ENCODE results near the gene PLXNA4.
A peak's percentile ranks its signal among the peaks of the same experiment; 100 is the strongest.

The PLXNA4 gene

DNA sequence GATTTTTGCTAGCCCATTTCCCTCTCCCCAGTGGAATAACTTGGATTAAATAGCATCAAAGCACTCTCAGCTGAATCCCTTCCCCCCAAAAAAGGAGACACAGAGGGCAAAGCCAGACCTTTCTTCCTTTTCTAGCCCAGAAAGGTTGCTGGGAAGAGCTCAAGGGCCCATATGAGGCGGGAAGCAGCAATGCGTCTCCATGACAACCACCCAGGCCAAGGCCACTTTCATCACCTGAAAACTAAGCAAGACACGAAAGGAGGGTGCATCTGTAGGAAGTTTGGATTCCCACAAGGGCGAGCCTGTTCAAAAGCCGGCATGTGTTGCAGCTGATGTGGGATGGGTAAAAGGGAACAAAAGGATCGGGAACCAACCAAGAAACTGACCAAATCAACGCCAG is 229.1 kb downstream of the PLXNA4 start:
- no peak for DNase-seq

DNA sequence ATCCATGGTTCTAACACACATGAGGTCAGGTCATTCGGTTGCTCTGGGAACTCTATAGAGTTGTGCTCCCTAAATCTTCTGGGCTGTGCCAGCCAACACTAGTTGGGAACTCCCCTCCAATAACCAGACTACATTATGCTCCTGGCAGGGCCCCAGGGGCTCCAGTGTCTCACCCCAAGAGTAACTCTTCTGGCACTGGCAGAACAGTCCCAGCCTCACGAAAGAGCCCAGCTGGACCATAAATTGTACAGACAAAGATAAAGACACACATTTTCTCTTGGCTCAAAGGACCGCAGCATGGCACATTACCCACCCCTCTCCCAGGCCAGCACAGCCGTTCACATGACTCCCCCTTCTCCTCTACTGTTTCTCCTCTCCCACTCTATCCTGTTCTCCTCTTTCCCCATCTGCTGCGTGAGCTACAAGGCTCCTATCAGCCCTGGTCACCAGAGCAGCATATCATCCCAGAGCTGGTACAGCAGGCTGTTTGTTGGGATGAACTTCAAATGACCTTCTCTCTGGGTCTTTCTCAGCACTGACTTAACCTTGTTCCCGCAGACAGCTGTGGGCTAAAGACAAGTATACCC is 230.6 kb downstream of the PLXNA4 start:
- DNase-seq: no peak

DNA sequence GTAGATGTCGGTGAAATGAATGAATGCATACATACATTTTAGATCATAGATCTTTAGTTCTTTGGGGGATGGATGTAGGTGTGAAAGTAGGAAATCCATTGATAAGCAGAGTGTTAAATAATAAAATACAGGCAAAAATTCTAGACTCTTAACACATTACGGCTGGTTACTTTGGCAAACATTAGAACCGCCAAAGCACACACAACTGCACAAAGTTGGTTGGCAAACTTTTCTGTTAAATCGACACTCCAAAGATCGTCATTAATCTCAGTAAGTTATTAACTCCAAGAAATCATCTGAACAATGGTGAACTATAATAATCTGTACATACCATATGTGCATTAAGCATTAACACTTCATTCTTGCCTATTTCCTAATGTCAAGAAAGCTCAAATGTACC is 231.2 kb downstream of the PLXNA4 start:
- no peak for DNase-seq

DNA sequence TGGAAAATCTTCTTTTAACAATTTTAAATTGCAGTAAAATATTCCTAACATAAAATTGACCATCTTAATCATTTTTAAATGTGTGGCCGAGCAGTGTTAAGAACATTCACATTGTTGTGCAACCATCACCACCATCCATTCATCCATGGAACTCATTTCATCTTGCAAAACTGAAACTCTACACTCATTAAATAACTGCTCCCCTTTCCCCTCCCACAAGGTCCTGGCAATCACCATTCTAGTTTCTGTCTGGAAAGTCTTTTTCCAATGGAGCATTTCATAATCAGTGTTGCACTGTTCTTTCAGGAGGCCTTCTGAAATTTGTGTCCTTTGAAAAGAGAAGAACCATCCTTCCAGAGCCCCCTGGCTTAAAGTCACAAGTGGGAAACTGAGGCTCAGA is 233.1 kb downstream of the PLXNA4 start:
- no peak for DNase-seq

DNA sequence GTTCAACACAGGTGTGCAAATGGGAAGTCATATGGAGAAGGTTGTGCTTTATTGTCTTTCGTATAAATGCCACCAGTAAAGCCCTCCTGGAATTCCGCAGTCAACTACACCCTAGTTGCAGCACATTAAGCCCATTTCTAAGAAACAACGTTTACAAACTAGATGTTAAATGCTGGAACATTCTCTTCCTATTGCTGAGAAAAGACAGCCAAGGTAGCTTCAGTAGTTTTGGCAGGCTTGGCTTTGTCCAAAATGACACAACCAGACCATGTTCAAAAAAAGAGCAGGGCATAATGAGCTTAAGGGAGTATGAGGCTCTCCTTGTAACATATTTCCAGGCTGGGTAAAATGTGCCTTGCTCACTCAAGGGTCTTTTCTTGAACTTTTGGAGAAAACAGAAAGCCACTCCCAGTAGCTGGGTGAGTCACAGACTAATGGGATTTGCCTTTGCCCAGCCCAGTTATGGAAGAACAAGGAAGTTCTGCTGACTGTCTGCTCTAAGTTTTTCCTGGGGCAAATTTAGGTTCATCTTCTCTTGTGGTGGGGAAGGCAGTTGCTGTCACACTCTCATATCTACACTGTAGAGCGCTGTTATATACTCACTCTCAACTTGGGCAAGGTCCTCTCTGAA is 238.7 kb downstream of the PLXNA4 start:
- DNase-seq: no peak

DNA sequence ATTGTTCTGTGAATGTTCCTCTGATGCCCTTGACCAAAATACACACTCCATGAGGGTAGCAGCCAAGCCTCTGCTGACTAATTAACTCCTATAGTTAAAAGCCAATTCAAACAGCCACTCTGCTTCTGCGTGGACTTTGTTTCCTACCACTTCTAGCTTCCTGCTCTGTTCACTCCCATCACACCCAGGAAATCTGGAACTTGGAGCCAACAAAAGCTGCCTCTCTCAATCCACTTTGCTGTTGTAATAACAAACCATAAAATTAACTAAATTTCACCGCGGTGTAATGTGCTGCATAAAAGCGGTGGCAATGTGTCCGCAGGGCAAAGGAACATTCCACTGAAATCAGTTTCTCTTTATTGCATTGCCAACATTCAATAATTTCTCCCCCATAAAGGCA is 239.5 kb downstream of the PLXNA4 start:
- DNase-seq: no peak

DNA sequence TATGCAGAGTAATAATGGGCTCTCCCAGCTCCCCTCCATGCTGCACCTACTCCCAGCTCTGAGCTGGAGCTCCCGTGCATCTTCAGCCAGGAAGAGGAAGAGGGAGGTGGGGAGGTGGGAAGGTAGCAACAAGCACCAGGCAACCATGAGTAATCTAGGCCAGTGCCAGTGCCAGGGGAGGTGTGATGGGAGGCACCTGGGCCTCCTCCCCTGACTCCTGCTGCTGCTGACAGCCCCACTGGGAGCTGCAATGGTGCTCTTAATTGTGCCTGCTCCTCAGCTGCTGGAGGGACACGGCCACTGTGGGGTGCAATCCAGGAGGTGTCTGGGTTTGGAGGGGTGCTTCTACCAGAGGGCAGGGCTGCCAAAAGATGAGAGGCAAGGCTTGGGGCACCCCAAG is 243.0 kb downstream of the PLXNA4 start:
- DNase-seq: no peak

DNA sequence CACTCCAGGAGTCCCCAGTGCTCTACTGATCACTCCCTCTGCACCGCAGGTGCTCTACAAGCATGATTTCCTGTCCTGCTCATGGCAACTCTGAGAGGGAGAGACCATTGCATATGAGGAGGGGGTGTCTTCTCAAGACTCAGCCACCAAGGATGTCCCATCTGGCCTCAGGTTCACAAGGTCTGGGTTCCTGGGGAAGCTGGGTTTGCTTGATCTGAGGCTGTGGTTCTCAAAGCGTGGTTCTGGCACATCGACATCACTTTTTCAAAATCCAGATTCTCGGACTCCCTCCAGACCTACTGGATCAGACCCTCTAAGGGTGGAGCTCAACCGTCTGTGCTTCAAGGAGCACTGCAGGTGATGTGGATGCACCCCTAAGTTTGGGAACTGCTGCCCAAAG is 247.5 kb downstream of the PLXNA4 start:
- DNase-seq: no peak

DNA sequence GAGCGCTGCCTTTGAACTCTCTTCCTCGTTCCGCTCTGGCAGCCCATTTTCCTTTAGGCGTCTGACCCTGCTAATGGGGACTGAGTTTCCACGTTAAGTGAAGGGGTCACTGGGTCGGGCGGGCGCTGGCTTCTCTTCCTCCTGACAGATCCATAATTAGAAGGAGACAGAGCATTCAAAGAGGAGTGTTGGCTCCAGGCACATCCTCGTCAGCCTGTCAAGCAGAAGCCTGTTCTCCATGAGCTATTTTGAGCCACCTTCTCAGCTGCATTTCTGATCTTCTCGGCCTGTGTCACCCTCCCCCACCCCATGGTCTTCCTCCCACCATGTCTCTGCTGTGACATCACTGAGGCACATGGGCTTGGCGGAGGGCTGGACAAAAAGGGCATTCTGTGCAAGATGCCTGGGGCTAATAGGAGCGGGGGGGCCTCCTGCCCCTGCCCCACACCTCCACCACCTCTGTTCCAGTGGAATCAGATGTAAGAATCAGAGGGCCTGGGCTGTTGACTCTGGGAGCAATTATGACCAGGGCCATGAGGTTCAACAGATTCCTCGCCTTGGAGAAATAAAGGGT is 248.1 kb downstream of the PLXNA4 start:
- no peak for DNase-seq

DNA sequence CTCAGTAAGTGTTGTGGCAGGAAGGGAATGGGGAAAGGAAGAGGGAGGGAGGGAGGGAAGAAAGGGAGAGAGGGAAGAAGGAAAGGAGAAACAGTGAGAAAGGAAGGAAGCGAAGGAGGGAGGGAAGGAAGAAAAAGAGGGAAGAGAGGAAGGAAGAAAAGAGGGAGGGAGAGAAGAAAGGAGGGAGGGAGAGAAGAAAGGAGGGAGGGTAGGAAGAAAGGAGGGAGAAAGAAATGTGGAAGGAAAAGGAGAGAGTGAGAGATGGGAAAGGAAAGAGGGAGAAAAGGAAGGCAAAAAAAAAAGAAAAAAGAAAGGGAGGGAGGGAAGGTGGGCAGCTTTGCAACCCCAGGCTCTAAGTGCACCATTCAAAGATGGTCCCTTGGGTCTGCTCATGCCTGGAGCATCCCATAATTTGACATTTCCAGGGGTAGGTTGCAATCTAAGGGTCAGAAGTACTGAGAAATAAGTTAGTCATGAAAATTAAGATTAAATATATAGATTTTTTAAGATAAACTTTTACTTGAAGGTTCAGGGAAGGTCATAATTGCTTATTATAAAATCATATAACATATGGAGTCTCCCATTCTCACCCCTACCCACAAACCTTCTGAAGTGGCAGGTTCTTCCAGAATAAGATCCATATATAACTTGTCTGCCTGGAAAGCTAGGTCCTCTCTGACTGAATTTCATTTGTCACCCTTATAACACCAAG is 249.2 kb downstream of the PLXNA4 start:
- DNase-seq: no peak

DNA sequence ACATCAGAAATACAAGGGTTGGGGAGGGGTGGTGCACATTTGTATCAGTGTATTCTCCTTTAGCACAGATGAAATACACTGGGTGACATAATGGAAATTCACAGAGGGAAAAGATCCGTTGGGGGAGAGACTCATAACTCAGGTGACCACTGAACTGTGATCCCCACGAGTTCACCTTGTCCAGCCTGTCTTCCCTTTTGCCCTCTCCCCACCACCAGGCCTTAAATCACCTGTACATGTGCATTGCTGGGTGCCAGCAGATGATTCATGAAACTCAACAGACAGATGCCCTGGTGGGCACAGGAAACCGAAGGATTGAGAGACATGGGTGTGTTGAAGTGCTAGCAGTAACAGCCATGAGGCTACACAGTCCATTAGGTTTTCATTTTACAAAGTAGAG is 253.3 kb downstream of the PLXNA4 start:
- no peak for DNase-seq

DNA sequence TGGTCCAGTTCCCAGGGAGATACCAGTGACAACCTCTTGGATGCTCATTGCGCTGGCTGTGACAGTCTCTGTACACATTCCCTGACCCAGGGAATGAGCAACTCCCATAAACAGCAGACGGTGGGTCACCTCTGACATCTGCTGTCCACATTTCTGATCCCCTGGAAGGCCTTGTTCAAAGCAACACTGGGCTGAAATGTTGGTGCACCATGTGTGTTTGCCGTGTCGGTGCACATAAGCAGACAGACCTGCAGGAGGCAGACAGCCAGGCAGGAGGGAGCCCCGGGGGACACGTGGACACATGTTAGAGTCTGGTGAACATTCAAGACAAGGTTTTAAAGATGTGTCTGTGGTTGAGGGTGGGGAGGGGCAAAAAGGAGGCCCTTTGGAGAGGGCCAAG is 254.9 kb downstream of the PLXNA4 start:
- no peak for DNase-seq

DNA sequence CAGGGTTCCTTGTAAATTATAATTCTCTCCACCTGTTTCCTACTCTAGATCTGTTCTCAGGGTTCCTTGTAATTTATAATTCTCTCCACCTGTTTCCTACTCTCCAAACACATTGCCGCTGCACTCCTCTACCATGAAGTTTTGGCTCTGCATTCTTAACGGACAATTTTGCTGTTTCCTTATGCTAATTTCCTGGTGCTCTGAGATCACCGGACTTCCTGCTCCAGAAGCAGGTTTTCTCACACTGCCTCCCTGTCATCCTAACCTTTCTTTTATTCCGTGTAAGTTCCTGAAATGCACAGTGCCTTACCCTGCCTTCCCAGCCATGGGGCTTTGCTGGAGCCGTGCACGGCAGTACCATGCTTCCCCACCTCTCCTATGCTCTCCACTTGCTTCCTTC is 256.8 kb downstream of the PLXNA4 start:
- no peak for DNase-seq

DNA sequence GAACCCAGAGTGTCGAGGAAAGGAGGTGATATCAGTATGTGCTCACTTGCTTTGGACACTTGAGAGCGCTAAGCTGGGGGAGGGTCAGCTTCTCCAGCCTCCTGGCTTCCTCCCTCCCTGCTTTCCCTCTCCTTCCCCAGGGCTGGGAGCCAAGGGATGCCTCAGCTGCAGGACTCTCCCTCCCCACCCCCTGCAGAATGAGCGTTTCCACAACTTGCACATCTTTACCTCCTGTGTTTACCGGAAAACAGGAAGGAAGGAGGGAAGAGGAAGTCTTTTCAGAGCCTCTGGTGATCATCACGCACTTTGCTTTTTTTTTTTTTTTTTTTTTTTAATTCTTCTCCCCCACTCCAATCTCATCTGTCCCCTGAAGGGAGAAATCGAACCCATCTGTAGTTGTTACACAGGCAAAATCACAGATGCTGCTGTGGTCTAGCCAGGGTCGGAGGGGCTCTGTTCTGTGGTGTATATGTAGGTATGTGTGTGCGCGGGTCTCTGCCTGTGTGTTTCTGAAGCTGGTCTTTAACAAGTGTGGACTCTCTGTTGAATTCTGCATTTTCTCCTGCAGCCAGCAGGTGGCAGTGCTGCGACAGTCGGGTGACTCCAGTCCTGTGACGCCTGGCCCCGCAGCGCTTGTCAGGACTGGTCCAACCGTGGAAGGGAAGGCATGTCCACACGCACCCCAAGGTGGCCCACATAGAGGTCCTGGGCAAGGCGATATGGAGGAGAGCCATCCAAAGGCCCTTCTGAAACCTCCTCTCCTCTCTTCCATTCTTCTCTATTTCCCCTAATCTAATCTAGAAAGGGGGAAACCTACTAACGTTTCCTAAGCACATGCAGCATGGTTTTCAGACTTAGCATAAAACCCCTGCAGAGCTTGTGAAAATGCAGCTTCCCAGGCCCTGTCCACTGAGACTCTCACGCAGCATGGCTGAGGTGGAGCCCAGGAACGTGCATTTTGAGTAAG is 257.6 kb downstream of the PLXNA4 start:
- DNase-seq: peak; percentile 60

DNA sequence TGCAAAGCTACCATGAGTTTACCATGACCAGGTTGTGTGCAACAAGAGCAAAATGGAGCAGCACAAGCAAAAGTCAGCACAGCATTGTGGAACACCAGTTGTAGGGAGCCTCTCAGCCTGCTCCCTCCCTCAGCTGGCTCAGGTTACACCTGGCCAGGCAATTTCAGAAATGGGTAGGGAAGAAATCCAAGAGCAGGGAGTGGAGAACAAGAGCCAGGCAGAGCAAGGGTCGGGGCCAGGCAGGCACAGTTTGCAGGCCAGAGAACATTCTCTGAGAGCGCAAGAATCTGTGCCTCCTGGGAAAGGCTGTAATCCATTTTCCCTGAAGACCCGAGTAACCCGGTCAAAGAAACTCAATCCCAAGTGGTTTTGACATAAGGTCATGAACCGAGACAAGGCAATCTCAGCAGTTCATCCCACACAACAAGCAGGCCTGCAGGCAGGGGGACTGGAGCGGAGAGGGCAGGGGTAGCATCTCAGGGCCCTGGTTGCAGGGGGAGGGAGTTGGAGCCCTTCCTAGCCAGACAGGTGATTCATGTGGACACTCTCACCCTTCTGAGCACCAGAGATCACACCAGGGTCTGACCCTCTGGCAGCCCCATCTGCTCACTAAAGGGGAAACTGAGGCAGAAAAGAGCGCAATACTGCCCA is 258.4 kb downstream of the PLXNA4 start:
- no peak for DNase-seq

DNA sequence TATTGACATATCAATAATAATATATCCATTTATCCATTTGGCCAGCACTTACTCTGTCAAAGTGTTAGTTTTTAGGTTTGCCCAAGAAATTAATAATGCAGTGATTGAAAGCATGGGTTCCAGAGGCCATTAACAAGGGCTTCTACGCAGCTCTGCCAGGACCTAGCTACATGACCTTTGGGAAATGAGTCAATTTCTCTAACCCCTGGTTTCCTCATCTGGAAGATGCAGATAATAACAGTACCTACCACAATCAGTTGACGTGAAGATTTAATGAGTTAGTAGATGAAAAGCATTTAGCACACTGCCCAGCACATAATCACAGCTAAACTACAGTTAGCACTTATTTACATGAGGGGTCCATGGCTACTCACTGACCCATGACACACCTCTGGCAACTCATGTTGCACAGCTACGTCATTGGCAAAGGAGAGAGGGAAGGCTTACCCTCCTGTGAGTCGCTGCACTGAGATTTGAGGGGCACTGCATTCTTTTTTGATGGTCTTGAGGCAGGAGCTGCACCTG is 263.7 kb downstream of the PLXNA4 start:
- DNase-seq: no peak

DNA sequence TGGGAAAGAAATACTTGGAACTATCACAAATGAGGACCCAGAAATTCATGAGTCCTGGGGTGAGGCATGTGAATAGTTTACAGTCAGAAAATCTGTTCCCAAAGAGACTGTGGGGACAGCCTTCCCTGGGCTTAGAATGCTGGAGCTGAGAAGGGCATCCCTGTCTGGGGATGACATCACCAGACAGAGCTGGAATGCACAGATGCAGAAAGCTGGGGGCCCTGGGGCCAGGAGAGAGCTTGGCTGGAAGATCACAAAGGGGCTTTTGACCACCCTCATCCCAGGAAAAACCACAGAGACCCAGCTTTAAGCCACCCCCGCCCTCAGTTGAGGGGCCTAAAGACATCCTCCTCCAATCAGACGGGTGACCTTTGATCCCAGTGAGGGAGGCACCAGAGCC is 264.5 kb downstream of the PLXNA4 start:
- DNase-seq: no peak

DNA sequence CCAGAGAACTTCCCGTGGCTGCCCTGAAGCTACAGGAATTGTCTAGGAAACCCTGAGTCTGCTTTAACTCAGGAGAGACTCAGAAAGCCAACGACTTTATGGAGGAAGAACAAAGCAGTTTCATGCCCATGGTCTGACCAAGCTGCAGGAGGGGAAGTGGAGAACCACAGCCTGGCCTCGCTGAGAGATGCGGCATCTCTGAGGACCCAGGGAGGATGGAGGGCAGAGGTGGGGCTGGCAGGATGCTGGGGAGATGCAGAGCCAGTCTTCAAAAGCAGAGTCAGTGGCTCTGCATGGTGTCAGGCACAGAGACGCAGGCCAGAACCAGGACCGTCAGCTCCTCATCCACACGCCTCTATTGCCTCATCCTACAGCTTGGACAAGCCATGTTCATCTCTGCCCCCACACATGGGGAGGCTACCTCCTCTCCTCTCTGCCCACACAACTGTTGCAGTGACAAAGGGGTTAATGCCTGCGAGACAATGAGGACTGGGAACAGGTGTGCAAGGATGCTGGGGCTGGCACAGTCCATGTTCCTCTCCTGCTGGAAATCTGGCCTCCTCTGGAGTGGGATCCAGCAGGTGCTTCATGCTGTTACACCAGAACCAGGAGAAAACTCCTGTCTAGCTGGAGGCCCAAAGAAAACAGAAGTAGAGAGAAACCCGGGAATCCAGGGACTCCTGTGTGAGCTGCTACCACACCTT is 267.0 kb downstream of the PLXNA4 start:
- DNase-seq: no peak

DNA sequence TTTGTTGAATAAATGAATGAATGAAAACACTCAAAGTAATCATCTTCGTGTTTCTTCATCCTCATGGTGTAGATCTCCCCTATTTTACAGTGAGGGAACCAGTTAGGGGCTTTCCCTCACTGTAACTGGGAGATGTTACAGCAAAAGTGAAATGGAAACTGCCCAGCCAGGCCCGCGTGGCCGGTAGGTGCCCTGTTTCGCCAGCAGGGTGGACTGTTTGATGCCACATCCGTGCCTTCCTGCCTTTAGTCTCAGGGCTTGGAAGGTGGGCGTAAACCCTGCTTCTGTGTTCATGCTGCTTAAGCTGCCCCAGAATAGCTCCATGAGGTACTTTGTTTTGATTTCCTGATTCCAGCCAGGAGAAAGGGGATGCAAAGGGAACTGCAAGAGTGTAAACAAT is 268.8 kb downstream of the PLXNA4 start:
- DNase-seq: no peak

DNA sequence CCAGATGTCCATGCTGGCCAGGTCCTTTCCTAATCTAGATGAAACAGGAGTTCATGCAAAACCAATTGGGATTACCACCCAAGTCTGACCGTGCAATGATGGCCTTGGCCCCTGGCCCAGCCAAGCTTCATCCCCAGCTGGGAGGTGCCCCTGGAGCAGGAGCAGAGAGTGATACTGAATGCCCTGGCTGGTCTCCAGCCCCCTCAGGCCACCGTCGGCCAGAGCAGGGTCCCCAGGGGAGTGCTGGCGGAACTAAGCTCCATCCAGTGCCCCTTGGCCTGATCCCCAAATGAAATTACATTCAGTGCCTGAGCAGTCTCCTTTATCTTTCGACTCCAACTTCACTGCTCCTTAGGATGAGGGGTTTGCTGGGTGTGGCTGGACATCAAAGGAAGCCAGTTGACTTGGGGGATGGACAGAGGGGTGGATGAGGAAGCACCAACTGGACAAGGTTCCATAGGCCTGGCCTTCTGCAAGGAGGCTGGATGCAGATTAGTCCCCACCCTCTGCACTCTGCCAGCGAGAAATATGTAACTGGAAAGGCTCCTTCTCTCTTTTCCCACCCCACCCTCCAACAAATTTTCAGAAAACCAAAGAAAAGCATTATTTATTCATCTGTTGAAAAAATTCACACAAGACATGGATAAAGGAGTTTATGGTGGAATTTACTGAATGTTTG is 275.5 kb downstream of the PLXNA4 start:
- no peak for DNase-seq

DNA sequence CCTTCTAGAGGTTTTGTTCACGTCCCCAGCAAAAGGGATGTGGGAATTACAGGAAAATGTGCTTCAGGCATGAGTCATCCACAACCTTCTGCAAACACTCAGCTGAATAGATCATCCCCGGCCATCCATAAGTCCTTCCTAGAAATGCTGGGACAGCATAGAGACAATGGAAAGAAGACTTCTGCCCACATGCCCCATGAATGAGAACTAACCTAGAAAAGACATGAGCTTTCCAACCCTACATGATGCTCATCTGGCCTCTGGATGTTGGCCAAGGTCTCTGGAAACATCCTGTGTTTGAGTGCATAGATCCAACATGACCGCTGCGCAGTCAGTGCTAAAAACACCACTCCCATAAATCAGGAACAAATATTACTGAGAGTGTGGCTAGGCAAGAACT is 277.5 kb downstream of the PLXNA4 start:
- DNase-seq: no peak
